GM12874 (cell line): ENCODE data around the gene ADGRL2.

Experiments
- TF ChIP-seq, protein P1 (sequence below): IDR thresholded peaks from 2 replicates; pipeline ENCODE4 v1.5.1; 2011; ENCODE audit warnings: low read depth, mild to moderate bottlenecking, control low read depth, low read length, moderate library complexity; ENCODE audit not compliant: insufficient read depth

The ADGRL2 gene

GRCh38 chr1:81850031-81850430 is 49.3 kb downstream of the ADGRL2 start:
- TF ChIP-seq, protein P1, sequence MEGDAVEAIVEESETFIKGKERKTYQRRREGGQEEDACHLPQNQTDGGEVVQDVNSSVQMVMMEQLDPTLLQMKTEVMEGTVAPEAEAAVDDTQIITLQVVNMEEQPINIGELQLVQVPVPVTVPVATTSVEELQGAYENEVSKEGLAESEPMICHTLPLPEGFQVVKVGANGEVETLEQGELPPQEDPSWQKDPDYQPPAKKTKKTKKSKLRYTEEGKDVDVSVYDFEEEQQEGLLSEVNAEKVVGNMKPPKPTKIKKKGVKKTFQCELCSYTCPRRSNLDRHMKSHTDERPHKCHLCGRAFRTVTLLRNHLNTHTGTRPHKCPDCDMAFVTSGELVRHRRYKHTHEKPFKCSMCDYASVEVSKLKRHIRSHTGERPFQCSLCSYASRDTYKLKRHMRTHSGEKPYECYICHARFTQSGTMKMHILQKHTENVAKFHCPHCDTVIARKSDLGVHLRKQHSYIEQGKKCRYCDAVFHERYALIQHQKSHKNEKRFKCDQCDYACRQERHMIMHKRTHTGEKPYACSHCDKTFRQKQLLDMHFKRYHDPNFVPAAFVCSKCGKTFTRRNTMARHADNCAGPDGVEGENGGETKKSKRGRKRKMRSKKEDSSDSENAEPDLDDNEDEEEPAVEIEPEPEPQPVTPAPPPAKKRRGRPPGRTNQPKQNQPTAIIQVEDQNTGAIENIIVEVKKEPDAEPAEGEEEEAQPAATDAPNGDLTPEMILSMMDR = no peak

DNA sequence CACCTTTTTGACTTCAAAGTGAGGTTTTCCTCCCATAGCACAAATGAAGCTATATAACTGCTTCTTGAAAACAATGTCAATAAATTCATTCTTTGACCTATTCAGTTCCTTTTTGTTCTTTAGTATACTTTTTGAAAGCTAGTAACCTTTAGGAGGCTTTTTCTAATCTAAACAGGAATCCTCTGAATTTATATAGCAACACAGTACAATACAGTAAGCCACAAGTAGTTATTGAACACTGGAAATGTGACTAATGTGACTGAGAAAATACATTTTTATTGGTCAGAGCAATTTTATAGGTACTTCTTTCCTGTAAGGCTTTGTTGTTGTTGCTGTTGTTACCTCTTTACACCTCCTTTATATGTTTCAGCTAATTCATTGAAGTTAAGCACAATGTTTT is 49.8 kb downstream of the ADGRL2 start:
- TF ChIP-seq, protein P1 = no peak

DNA sequence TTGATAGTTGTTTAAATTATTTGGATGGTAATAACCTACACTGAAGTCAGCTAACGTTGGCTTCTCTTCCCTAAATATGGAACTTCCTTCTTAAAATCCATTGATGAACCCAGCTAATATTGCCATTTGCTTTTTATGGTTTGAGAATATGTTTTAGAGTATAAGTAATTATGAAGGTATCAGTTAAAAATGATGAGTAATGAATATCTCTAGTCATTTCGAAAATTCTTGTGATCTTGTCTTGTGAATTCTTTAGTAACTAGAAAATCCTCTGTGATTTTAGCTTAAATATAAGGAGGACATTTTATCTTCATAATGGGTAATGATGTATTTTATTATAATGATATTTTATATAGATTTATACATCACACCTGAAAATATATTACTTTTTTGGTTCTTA is 50.5 kb downstream of the ADGRL2 start:
- TF ChIP-seq, protein P1 = no peak

GRCh38 chr1:81852961-81853360 is 52.2 kb downstream of the ADGRL2 start:
- TF ChIP-seq, protein P1 = no peak

DNA sequence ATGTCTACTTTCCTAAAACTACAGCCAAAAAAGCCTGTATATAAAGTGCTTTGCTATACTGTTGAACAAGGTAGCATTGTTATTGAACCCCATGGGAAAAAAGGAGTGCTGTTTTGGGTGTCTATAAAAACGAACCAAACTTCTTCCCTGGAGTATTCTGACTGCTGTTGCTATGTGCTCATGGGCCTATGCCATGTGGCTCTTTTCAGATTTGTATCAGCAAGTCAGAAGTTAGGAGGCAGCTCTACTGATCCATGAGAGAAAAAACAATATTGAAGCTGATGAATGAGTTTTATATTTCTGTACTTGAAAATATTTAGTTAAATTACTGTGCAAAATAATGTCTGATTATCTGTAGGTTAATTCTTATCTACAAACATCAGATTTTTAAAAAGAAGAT is 66.5 kb downstream of the ADGRL2 start:
- TF ChIP-seq, protein P1 = no peak

GRCh38 chr1:81869307-81869706 is 68.6 kb downstream of the ADGRL2 start:
- TF ChIP-seq, protein P1 = no peak

DNA sequence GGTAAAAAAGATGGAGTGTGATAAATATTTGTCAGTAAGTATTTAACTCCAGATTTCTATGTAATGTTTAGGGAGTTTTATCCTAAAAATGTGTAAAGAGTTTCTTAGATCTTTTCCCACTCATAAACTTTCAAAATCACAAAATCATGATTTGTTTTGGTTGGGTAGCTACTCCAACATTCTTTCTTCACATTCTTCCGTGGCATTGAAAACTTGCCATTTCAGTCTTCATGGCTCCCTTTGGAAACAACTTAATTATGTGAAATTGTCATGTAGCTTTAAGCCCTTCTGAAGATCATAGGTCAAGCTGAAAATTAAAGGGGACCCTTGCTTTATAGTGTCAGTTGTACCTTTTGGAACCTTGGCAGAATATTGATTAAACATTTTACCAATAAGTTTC is 73.2 kb downstream of the ADGRL2 start:
- TF ChIP-seq, protein P1 = no peak

GRCh38 chr1:81874461-81874860 is 73.7 kb downstream of the ADGRL2 start:
- TF ChIP-seq, protein P1 = no peak
